H1 (cell line): ENCODE data around the gene SLC25A31. TPM values are rescaled to one million over a fixed set of nuclear protein-coding genes. Genes with fewer than 3 reads are reported as not detected.

Experiments used
- CTCF ChIA-PET: fragments of 300-600 bp; sonication (Branson Sonifier 250); formaldehyde crosslinking; loops from one replicate; lab custom pipeline; 2021; ENCODE audit not compliant: partially characterized antibody; lab: Charles Lee
- POLR2A ChIA-PET: fragments of 300-600 bp; sonication (Branson Sonifier 250); formaldehyde crosslinking; loops from one replicate; lab custom pipeline; 2021; ENCODE audit warnings: inconsistent platforms; ENCODE audit not compliant: partially characterized antibody; lab: Charles Lee
- DNase-seq, 2 experiments: peaks; one replicate each; pipeline versions ENCODE4 v3.0.0 to v3.0.0-alpha.2; 2010 to 2022; ENCODE audit warnings: low spot score in 2 of 2, low read depth in 1 of 2, mixed read lengths in 1 of 2
- FAIRE-seq: peaks from 2 replicates; lab custom pipeline; 2011; peaks lifted over from hg19 to GRCh38; lab: Jason Lieb, UNC
- H2AFZ ChIP-seq: 2 replicates; pipeline ENCODE4 v1.8.1; 2012; ENCODE audit warnings: low read length, inconsistent platforms
- H2AK5ac ChIP-seq: 2 replicates; pipeline ENCODE4 v1.6.1; 2013; ENCODE audit warnings: low read depth, low read length
- H2BK120ac ChIP-seq: replicated peaks from 2 replicates; pipeline ENCODE3; 2013; ENCODE audit warnings: low read depth, low read length, inconsistent platforms
- H2BK12ac ChIP-seq: 2 replicates; pipeline ENCODE4 v1.6.1; 2013; ENCODE audit warnings: low read depth, low read length
- H2BK15ac ChIP-seq: 2 replicates; pipeline ENCODE4 v1.6.1; 2013; ENCODE audit warnings: low read length
- H2BK20ac ChIP-seq: 2 replicates; pipeline ENCODE4 v1.6.1; 2013; ENCODE audit warnings: low read length
- H2BK5ac ChIP-seq: 2 replicates; pipeline ENCODE4 v1.6.1; 2013; ENCODE audit warnings: low read depth, low read length
- H3K14ac ChIP-seq: 2 replicates; pipeline ENCODE4 v1.6.1; 2013; ENCODE audit warnings: inconsistent platforms; ENCODE audit not compliant: insufficient read length
- H3K18ac ChIP-seq: 2 replicates; pipeline ENCODE4 v1.6.1; 2013; ENCODE audit warnings: low read length; ENCODE audit errors: extremely low read depth
- H3K23ac ChIP-seq: 2 replicates; pipeline ENCODE4 v1.6.1; 2013; ENCODE audit warnings: inconsistent platforms; ENCODE audit not compliant: insufficient read length
- H3K23me2 ChIP-seq: 2 replicates; pipeline ENCODE4 v1.6.1; 2013; ENCODE audit warnings: low read depth, low read length
- H3K27ac ChIP-seq: 2 replicates; pipeline ENCODE4 v1.6.1; 2011; ENCODE audit warnings: low read depth, low read length, inconsistent platforms
- H3K27me3 ChIP-seq, 4 experiments: replicated peaks in 1 of 4; 1 replicate in 1 of 4; 2 replicates in 3 of 4; pipeline versions ENCODE4 v1.6.1 to v1.8.1; 2011 to 2013; ENCODE audit warnings: low read length in 3 of 4, mild to moderate bottlenecking in 3 of 4, inconsistent platforms in 2 of 4, mixed read lengths in 2 of 4, moderate library complexity in 1 of 4; ENCODE audit not compliant: control insufficient read depth in 3 of 4, insufficient read depth in 3 of 4; ENCODE audit errors: extremely low read depth in 1 of 4
- H3K36me3 ChIP-seq, 4 experiments: 2 replicates each; pipeline versions ENCODE4 v1.6.1 to v1.8.1; 2011 to 2013; ENCODE audit warnings: mild to moderate bottlenecking in 4 of 4, low read length in 3 of 4, moderate library complexity in 2 of 4, control low read depth in 1 of 4, inconsistent platforms in 1 of 4; ENCODE audit not compliant: insufficient read depth in 4 of 4, control insufficient read depth in 2 of 4
- H3K4ac ChIP-seq: replicated peaks from 2 replicates; pipeline ENCODE3; 2013; ENCODE audit warnings: low read length, low read depth, mixed read lengths, inconsistent platforms; ENCODE audit not compliant: insufficient read length
- H3K4me1 ChIP-seq, 4 experiments: replicated peaks in 1 of 4; 1 replicate in 1 of 4; 2 replicates in 3 of 4; pipeline versions ENCODE4 v1.6.1 to v1.8.1; 2011 to 2013; ENCODE audit warnings: low read length in 3 of 4, inconsistent platforms in 2 of 4, mixed read lengths in 1 of 4; ENCODE audit not compliant: insufficient read depth in 4 of 4, control insufficient read depth in 3 of 4
- H3K4me2 ChIP-seq, 2 experiments: 2 replicates each; pipeline versions ENCODE4 v1.6.1 to v1.8.1; 2011 to 2013; ENCODE audit warnings: low read depth in 2 of 2, low read length in 2 of 2, control low read depth in 1 of 2, inconsistent platforms in 1 of 2, mild to moderate bottlenecking in 1 of 2; ENCODE audit not compliant: insufficient read depth in 1 of 2
- H3K4me3 ChIP-seq, 4 experiments: fragments of 200-600, 300-600 bp in 1 of 4; sonication (generic), shearing (Covaris generic), sonication (Bioruptor Twin) in 1 of 4; 2 replicates each; pipeline versions ENCODE4 v1.5.1 to v1.8.1; 2011 to 2016; ENCODE audit warnings: low read length in 4 of 4, low read depth in 3 of 4, control low read depth in 2 of 4, inconsistent platforms in 2 of 4, mild to moderate bottlenecking in 2 of 4, mixed read lengths in 1 of 4, moderate library complexity in 1 of 4; ENCODE audit not compliant: insufficient read depth in 2 of 4; ENCODE audit errors: extremely low read depth in 1 of 4
- H3K56ac ChIP-seq: replicated peaks from 2 replicates; pipeline ENCODE3; 2013; ENCODE audit warnings: low read depth, mild to moderate bottlenecking, mixed read lengths, low read length, inconsistent platforms; ENCODE audit not compliant: insufficient read length
- H3K79me1 ChIP-seq: 2 replicates; pipeline ENCODE4 v1.6.1; 2013; ENCODE audit warnings: low read depth, low read length, control low read depth
- H3K79me2 ChIP-seq, 2 experiments: 2 replicates each; pipeline versions ENCODE4 v1.6.1 to v1.8.1; 2012 to 2013; ENCODE audit warnings: low read length in 2 of 2, mild to moderate bottlenecking in 2 of 2, inconsistent platforms in 1 of 2; ENCODE audit not compliant: insufficient read depth in 2 of 2, control insufficient read depth in 1 of 2
- H3K9ac ChIP-seq, 4 experiments: replicated peaks in 1 of 4; 1 replicate in 1 of 4; 2 replicates in 3 of 4; pipeline versions ENCODE4 v1.6.1 to v1.8.1; 2011 to 2013; ENCODE audit warnings: low read depth in 3 of 4, low read length in 3 of 4, control low read depth in 2 of 4, mild to moderate bottlenecking in 2 of 4, moderate library complexity in 2 of 4, inconsistent platforms in 1 of 4; ENCODE audit errors: extremely low read depth in 1 of 4
- H3K9me3 ChIP-seq, 2 experiments: 2 replicates each; pipeline versions ENCODE4 v1.6.1 to v1.8.1; 2012 to 2013; ENCODE audit warnings: mild to moderate bottlenecking in 2 of 2, moderate library complexity in 2 of 2, control low read depth in 1 of 2, inconsistent platforms in 1 of 2, low read depth in 1 of 2, low read length in 1 of 2, mixed read lengths in 1 of 2; ENCODE audit not compliant: insufficient read depth in 2 of 2
- H4K20me1 ChIP-seq, 2 experiments: replicated peaks in 1 of 2; 2 replicates each; pipeline versions ENCODE3 to v1.8.1; 2011 to 2013; ENCODE audit warnings: inconsistent platforms in 2 of 2, low read length in 2 of 2, mild to moderate bottlenecking in 1 of 2; ENCODE audit not compliant: insufficient read depth in 2 of 2, control insufficient read depth in 1 of 2
- H4K5ac ChIP-seq: 2 replicates; pipeline ENCODE4 v1.6.1; 2013; ENCODE audit warnings: low read length, low read depth, mixed read lengths, inconsistent platforms; ENCODE audit not compliant: insufficient read length
- H4K8ac ChIP-seq: 2 replicates; pipeline ENCODE4 v1.8.0; 2013; ENCODE audit warnings: mild to moderate bottlenecking, moderate library complexity, low read length, inconsistent platforms; ENCODE audit not compliant: insufficient read depth; ENCODE audit errors: extremely low read depth
- H4K91ac ChIP-seq: replicated peaks from 2 replicates; pipeline ENCODE3; 2013; ENCODE audit warnings: low read length, mixed read lengths, inconsistent platforms; ENCODE audit not compliant: insufficient read length
- YY1 ChIP-seq: IDR thresholded peaks from 2 replicates; pipeline ENCODE4 v1.6.1; 2011; ENCODE audit warnings: low read depth, mild to moderate bottlenecking, low read length
- WGBS, 2 experiments: shearing (Covaris generic) in 1 of 2; methylation state at CpG; one replicate each; pipeline versions ENCODE4 v1.1.6 to v1.1.7; 2013 to 2015; ENCODE audit warnings: low lambda C conversion rate in 2 of 2, mixed read lengths in 2 of 2, inconsistent platforms in 1 of 2, low coverage in 1 of 2, missing lambda C conversion rate in 1 of 2; ENCODE audit not compliant: insufficient replicate concordance in 2 of 2, insufficient coverage in 1 of 2, insufficient read length in 1 of 2; ENCODE audit errors: extremely low coverage in 1 of 2, missing lambda C conversion rate in 1 of 2; 5-methylcytosine and 5-hydroxymethylcytosine counted together
- polyA plus RNA-seq, 7 experiments: library from polyadenylated mRNA; depleted of rRNA in 3 of 7; stranded (reverse) in 5 of 7; unstranded in 2 of 7; fragments of >200 nt in 5 of 7; fragments of 200-250 nt in 2 of 7; gene quantifications; 1 replicate in 5 of 7; 2 replicates in 1 of 7; 4 replicates in 1 of 7; pipeline versions ENCODE4 v1.2.1 to v1.2.3, GENCODE V29; 2011 to 2013; ENCODE audit warnings: missing spikeins in 2 of 7, mixed read lengths in 2 of 7
- total RNA-seq: library from RNA; stranded (reverse); fragmentation: NEBNext Ultra II Directional; extraction: Animal tissue kit (Norgen Biotek cat#: 25700); gene quantifications from 2 replicates; pipeline ENCODE4 v1.2.1, GENCODE V29; 2021

The SLC25A31 gene
- total and polyA plus RNA-seq, 2 of the 8 experiments (the other 6 are each of a cell fraction or from before 2014, with no cell fraction given) = not detected

GRCh38 chr4:127747883-127748282, 17.7 kb downstream of the SLC25A31 start:
- DNase-seq = no peak
- H3K23ac ChIP-seq = no peak overlapping the region
- no peak overlapping the region for H3K14ac ChIP-seq
- H3K27ac ChIP-seq = no peak overlapping the region
- no peaks in the 10 kb centered on the region for H3K79me1 ChIP-seq
- H3K23me2 ChIP-seq = no peaks in the 10 kb centered on the region
- no peak overlapping the region for H2BK20ac ChIP-seq
- FAIRE-seq = no peak
- no peak overlapping the region for H2BK12ac ChIP-seq
- no peak overlapping the region for H3K4me3 ChIP-seq
- no peak overlapping the region for H2BK120ac ChIP-seq
- H3K56ac ChIP-seq = no peak overlapping the region
- no peak overlapping the region for H3K4ac ChIP-seq
- no peak overlapping the region for H2BK15ac ChIP-seq
- H3K27me3 ChIP-seq = no peaks in the 10 kb centered on the region
- no peak for TF ChIP-seq YY1
- H4K91ac ChIP-seq = no peak overlapping the region
- no peaks in the 10 kb centered on the region for H3K36me3 ChIP-seq
- H3K4me1 ChIP-seq = no peaks in the 10 kb centered on the region
- H3K18ac ChIP-seq = no peak overlapping the region
- 94% methylated on average over 4 of the region's 4 CpGs; no CpG with 5 or more reads in 1 of the 2 experiments for WGBS, 2 experiments
- H3K9ac ChIP-seq = no peak overlapping the region
- no peaks in the 10 kb centered on the region for H3K79me2 ChIP-seq
- ChIA-PET POLR2A (no interaction called here), CTCF (interaction anchor here (1.2 to 1.3 kb wide), 3 partner anchors 16 to 142 kb away, joined by 3 to 4 read pairs (median 3); no protein-coding TSS in a partner anchor)
- no peak overlapping the region for H4K8ac ChIP-seq
- H2AK5ac ChIP-seq = no peak overlapping the region
- H3K9me3 ChIP-seq = peaks cover 0 to 7% of the 10 kb centered on the region in 2 experiments; a peak in 2 of 4 replicates
- H2BK5ac ChIP-seq = no peak overlapping the region
- H4K5ac ChIP-seq = no peak overlapping the region
- H3K4me2 ChIP-seq = no peak overlapping the region
- no peaks in the 10 kb centered on the region for H4K20me1 ChIP-seq
- H2AFZ ChIP-seq = no peak overlapping the region
